Tibial artery (tissue), 4 donors: Measurements from ENCODE around the gene MRPL46.
A peak's percentile ranks its signal among the peaks of the same experiment; 100 is the strongest.
"Not testable (repeated sequence)": the region's sequence is repeated elsewhere in the genome, so short reads cannot be mapped to it uniquely, and the experiment has no call there.

ENCODE experiments used
- DNase-seq, 2 donors: peaks; one replicate each; pipeline ENCODE4 v3.0.0-alpha.2; 2019
- H3K27ac ChIP-seq, 2 donors: fragments of 200-600 bp; sonication (generic) in 1 of 2; 1 replicate in 1 of 2; 2 replicates in 1 of 2; pipeline ENCODE4 v1.5.1; 2018 to 2019; ENCODE audit warnings: mild to moderate bottlenecking in 1 of 2
- H3K27me3 ChIP-seq, 2 donors: fragments of 200-600 bp; sonication (generic) in 1 of 2; one replicate each; pipeline versions ENCODE4 v1.5.1 to v1.6.0; 2016 to 2019
- H3K36me3 ChIP-seq, 3 donors: fragments of 200-600 bp; sonication (generic) in 2 of 3; one replicate each; pipeline ENCODE4 v1.5.1; 2016 to 2019; ENCODE audit warnings: mild to moderate bottlenecking in 2 of 3
- H3K4me1 ChIP-seq, 4 donors: fragments of 200-600 bp; sonication (generic) in 2 of 4; 1 replicate in 3 of 4; 2 replicates in 1 of 4; pipeline ENCODE4 v1.5.1; 2016 to 2019
- H3K4me3 ChIP-seq, 2 donors: fragments of 200-600 bp; sonication (generic) in 1 of 2; 1 replicate in 1 of 2; 2 replicates in 1 of 2; pipeline ENCODE4 v1.5.1; 2018 to 2019; ENCODE audit warnings: mild to moderate bottlenecking in 2 of 2
- H3K9me3 ChIP-seq, 3 donors: fragments of 200-600 bp; sonication (generic) in 1 of 3; one replicate each; pipeline ENCODE4 v1.5.1; 2016 to 2019
- intact Hi-C: fragments of 100-400 bp; cut with DNase I; formaldehyde crosslinking; loops from one replicate; pipeline ENCODE4 v1.15.0; 2023; ENCODE audit warnings: low total_unique reads
- TF ChIP-seq, protein P1 (sequence below), 2 experiments: fragments of 200-600 bp in 1 of 2; fragments of 450-650 bp in 1 of 2; IDR thresholded peaks; one replicate each; pipeline ENCODE4 v1.5.1; 2017 to 2019; ENCODE audit warnings: antibody characterized with exemption in 2 of 2, mild to moderate bottlenecking in 1 of 2, moderate library complexity in 1 of 2

Gene MRPL46

DNA sequence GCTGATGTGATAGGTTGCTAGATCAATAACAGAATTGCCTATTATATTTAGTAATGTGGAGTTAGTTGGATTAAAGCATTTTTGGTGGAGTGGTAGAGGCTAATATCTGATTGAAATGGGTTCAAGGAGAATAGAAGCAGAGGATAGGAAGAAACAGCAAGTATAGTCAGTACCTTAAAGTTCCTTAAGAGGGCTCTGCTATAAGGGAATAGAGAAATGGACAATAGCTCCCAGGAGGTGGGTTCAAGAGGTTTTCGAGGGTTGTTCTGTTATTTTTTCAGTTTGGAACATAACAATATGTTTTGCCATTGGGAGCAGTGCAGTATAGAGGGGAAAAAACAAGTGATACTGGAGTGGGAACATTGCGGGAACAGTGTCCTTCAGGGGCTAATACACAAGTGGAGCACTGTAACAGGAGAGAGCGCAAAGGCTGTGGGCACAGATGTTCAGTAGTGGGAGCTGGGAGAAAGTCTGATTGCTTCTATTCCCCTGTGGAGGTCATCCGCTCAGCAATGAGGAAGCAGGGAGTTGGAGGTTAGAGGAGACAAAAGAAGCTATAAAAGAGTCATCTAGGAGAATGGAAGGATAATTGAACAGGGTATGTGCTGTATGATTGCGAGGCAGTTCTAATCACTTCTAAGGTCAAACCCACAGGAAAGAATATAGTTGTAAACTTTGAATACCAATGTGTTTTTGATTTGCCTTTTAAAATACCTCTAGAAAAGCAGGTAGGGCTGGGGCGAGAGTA lies 3.6 kb upstream of the MRPL46 start:
- DNase-seq: no peak
- TF ChIP-seq, protein P1, sequence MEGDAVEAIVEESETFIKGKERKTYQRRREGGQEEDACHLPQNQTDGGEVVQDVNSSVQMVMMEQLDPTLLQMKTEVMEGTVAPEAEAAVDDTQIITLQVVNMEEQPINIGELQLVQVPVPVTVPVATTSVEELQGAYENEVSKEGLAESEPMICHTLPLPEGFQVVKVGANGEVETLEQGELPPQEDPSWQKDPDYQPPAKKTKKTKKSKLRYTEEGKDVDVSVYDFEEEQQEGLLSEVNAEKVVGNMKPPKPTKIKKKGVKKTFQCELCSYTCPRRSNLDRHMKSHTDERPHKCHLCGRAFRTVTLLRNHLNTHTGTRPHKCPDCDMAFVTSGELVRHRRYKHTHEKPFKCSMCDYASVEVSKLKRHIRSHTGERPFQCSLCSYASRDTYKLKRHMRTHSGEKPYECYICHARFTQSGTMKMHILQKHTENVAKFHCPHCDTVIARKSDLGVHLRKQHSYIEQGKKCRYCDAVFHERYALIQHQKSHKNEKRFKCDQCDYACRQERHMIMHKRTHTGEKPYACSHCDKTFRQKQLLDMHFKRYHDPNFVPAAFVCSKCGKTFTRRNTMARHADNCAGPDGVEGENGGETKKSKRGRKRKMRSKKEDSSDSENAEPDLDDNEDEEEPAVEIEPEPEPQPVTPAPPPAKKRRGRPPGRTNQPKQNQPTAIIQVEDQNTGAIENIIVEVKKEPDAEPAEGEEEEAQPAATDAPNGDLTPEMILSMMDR (IDR thresholded peaks at IDR 0.05): no peak
- peaks cover 0 to 34% (median 15%) of the 10 kb centered on the region in 4 donors for H3K4me1 ChIP-seq
- H3K4me3 ChIP-seq: no peak overlapping the region
- intact Hi-C loops: loop anchor here (10.0 kb wide), 1 partner anchor 364 kb away; no protein-coding TSS in a partner anchor
- H3K9me3 ChIP-seq: no peaks in the 10 kb centered on the region
- H3K36me3 ChIP-seq: peaks cover 14 to 40% (median 28%) of the 10 kb centered on the region in 3 donors
- H3K27ac ChIP-seq: no peak overlapping the region
- H3K27me3 ChIP-seq: no peaks in the 10 kb centered on the region

DNA sequence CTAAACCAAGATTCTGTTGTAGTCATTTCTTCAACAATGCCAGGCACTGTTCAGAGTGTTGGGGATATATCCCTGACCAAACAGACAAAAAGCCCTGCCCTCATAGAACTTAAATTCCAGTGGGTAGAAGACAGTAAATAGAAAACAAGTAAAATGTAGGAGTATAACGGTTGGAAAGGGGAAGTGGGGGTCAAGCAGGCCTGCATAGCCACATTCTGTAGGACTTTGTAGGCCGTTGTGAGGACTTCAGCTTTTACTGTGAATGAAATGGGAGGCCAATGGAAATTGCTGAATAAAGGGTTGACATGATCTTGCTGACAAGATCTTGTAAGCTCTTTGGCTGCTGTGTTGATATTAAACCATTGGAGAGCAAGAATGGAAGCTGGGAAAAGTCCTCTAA lies 2.1 kb upstream of the MRPL46 start:
- no peak for DNase-seq
- no peaks in the 10 kb centered on the region for H3K9me3 ChIP-seq
- intact Hi-C loops: no loop called here
- H3K27ac ChIP-seq: no peak overlapping the region
- no peak overlapping the region for H3K4me3 ChIP-seq
- H3K27me3 ChIP-seq: no peaks in the 10 kb centered on the region
- H3K36me3 ChIP-seq: peaks cover 15 to 34% (median 18%) of the 10 kb centered on the region in 3 donors
- H3K4me1 ChIP-seq: peaks cover 0 to 36% (median 16%) of the 10 kb centered on the region in 4 donors
- TF ChIP-seq, protein P1 (IDR thresholded peaks at IDR 0.05): no peak

DNA sequence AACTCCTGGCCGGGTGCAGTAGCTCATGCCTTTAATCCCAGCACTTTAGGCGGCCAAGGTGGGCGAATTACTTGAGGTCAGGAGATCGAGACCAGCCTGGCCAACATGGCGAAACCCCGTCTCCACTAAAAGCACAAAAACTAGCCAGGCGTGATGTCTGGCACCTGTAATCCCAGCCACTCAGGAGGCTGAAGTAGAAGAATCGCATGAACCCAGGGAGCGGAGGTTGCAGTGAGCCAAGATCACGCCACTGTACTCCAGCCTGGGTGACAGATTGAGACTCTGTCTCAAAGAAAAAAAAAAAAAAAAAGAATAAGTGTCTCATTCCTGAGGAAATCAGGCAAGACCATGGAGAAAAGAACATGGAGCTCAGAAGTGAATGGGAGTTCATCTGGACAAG lies 1.5 kb upstream of the MRPL46 start:
- H3K27me3 ChIP-seq, H3K27ac ChIP-seq, DNase-seq, H3K9me3 ChIP-seq, intact Hi-C loops: not testable (repeated sequence)
- Histone ChIP-seq H3K4me3 (peak overlapping the region in 1 of 2 donors; percentile 71), H3K4me1 (peaks cover 0 to 36% (median 16%) of the 10 kb centered on the region in 4 donors), H3K36me3 (peaks cover 18 to 34% (median 22%) of the 10 kb centered on the region in 3 donors)

DNA sequence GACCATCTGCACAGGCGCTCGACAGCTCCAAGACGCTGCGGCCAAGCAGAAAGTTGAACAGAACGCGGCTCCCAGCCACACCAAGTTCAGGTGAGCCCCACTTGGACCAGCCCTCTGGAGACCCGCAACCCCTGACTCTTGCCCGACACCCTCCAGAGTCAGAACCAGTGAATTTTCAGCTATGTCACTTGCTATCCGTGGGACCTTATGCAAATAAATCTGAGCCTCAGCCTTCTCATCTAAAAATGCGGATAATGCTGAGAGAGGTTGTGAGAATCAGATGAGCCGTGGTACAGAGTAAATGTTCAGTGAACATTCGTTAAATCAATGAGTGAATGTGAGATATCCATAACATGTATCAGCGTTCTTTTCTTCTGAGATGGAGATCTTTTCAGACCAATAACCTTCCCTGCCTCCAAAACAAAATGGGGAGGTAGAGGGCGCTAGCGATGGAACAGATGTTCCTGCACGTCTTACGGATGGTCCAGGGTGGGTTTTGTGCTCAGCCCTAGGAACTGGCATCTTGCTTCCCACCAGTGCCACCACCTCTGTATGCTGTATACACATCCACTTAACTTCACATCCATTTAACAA lies 844 bp upstream of the MRPL46 start:
- TF ChIP-seq, protein P1 (IDR thresholded peaks at IDR 0.05): no peak
- intact Hi-C loops: no loop called here
- peak overlapping the region; percentile 71 to 88 for H3K4me3 ChIP-seq
- DNase-seq: no peak
- peaks cover 0 to 36% (median 16%) of the 10 kb centered on the region in 4 donors for H3K4me1 ChIP-seq
- peak overlapping the region; percentile 85 to 87 for H3K27ac ChIP-seq
- no peaks in the 10 kb centered on the region for H3K27me3 ChIP-seq
- peaks cover 18 to 34% (median 25%) of the 10 kb centered on the region in 3 donors for H3K36me3 ChIP-seq
- H3K9me3 ChIP-seq: no peaks in the 10 kb centered on the region

DNA sequence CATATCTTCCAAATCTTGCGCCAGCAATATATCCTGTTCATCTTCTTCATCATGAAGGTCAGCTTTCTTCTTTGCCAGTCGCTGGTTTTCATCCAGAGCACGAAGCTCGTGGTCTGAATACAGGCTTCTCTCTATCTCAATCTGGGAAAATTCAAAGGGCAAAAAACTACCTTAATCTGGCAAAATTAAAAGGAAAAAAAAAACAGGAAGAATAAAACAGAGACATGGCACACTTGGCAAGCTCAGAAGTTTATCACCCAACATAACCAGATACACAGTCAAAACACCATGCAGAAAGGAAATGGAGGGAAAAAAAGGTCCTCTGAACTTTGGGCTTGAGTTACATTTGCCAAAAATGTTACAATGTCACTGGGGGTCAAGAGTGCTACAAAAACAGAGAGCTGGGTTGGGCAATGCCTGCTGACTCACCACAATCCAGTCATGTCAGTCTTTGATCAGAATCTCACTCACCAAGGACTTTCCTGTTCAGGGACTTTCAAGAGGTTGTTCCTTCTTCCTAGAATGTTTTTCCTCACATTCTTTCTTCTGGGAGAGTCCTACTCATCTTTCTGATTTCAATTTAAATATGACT lies 1.5 kb downstream of the MRPL46 start:
- H3K4me1 ChIP-seq: peaks cover 0 to 36% (median 16%) of the 10 kb centered on the region in 4 donors
- no peak overlapping the region for H3K27ac ChIP-seq
- H3K36me3 ChIP-seq: peaks cover 28 to 45% (median 32%) of the 10 kb centered on the region in 3 donors
- intact Hi-C loops: no loop called here
- H3K9me3 ChIP-seq: no peaks in the 10 kb centered on the region
- no peaks in the 10 kb centered on the region for H3K27me3 ChIP-seq
- DNase-seq: no peak
- TF ChIP-seq, protein P1 (IDR thresholded peaks at IDR 0.05): no peak
- peak overlapping the region in 1 of 2 donors; percentile 71 for H3K4me3 ChIP-seq
